AG04449 (cell line): ENCODE results near the gene RIN1.
A peak's percentile ranks its signal among the peaks of the same experiment; 100 is the strongest.

ENCODE experiments used
- CTCF ChIA-PET: fragments of 350-600 bp; formaldehyde crosslinking; extraction: SDS; loops from one replicate; lab custom pipeline; 2021; ENCODE audit warnings: antibody characterized with exemption; lab: Yijun Ruan, JAX
- POLR2A ChIA-PET: fragments of 400-600, 350-600 bp; formaldehyde crosslinking; extraction: SDS; loops from one replicate; lab custom pipeline; 2020; ENCODE audit warnings: antibody characterized with exemption, inconsistent platforms; lab: Yijun Ruan, JAX
- DNase-seq: peaks from one replicate; pipeline ENCODE4 v3.0.0-alpha.2; 2010; ENCODE audit warnings: low read depth, low spot score
- H3K4me3 ChIP-seq: 2 replicates; pipeline ENCODE4 v1.5.1; 2011; ENCODE audit warnings: low read depth, mild to moderate bottlenecking, control low read depth, low read length
- CTCF ChIP-seq: IDR thresholded peaks from one replicate; pipeline ENCODE4 v1.5.1; 2011; ENCODE audit warnings: mild to moderate bottlenecking, moderate library complexity, low read length, control low read depth, inconsistent platforms; ENCODE audit not compliant: insufficient read depth; ENCODE audit errors: missing control alignments

RIN1 gene

GRCh38 chr11:66365166-66365565 lies 28.9 kb upstream of the RIN1 start:
- TF ChIP-seq CTCF: no peak
- POLR2A ChIA-PET: no interaction called here

GRCh38 chr11:66363805-66364535 lies 27.7 kb upstream of the RIN1 start:
- no peak for DNase-seq
- no peak overlapping the region for H3K4me3 ChIP-seq
- ChIA-PET POLR2A (interaction anchor here (1.7 kb wide), 1 partner anchor 53 kb away, joined by 4 read pairs; no protein-coding TSS in a partner anchor), CTCF (interaction anchor here (0.5 to 4.1 kb wide), 15 partner anchors 9 to 75 kb away, joined by 3 to 23 read pairs (median 5); partner anchors contain the start of genes B4GAT1 and MRPL11)
- peak; percentile 67 for TF ChIP-seq CTCF

More at GRCh38 chr11:66365166-66365565, 28.9 kb upstream of the RIN1 start:
- CTCF ChIA-PET: interaction anchor here (0.8 to 3.8 kb wide), 7 partner anchors 9 to 73 kb away, joined by 3 to 35 read pairs (median 5); partner anchors contain the start of genes B4GAT1 and MRPL11
- DNase-seq: no peak
- no peak overlapping the region for H3K4me3 ChIP-seq

GRCh38 chr11:66363187-66363601 lies 27.0 kb upstream of the RIN1 start:
- POLR2A ChIA-PET: interaction anchor here (1.7 kb wide), 1 partner anchor 52 kb away, joined by 4 read pairs; no protein-coding TSS in a partner anchor
- CTCF ChIA-PET: interaction anchor here (0.5 to 4.1 kb wide), 12 partner anchors 9 to 54 kb away, joined by 3 to 23 read pairs (median 4); no protein-coding TSS in a partner anchor
- TF ChIP-seq CTCF: no peak
- no peak overlapping the region for H3K4me3 ChIP-seq
- no peak for DNase-seq

GRCh38 chr11:66362481-66363147 lies 26.4 kb upstream of the RIN1 start:
- H3K4me3 ChIP-seq: no peak overlapping the region
- TF ChIP-seq CTCF: no peak
- ChIA-PET POLR2A (no interaction called here), CTCF (interaction anchor here (0.9 to 4.1 kb wide), 8 partner anchors 8 to 27 kb away, joined by 3 to 23 read pairs (median 6); no protein-coding TSS in a partner anchor)
- DNase-seq: no peak

- TF ChIP-seq CTCF: no peak
- ChIA-PET POLR2A (no interaction called here), CTCF (interaction anchor here (1.3 to 4.1 kb wide), 4 partner anchors 9 to 28 kb away, joined by 3 to 23 read pairs (median 5); no protein-coding TSS in a partner anchor)
- DNase-seq: no peak
- no peak overlapping the region for H3K4me3 ChIP-seq
These were observed 25.3 kb upstream of the RIN1 start for GRCh38 chr11:66361502-66361941.
